ENCODE data around the gene MAP3K10. TPM values are rescaled to one million over a fixed set of nuclear protein-coding genes. Genes with fewer than 3 reads are reported as not detected.

Gene MAP3K10
- total RNA-seq, 1 experiment from 2014 or later = 11.2 TPM

DNA sequence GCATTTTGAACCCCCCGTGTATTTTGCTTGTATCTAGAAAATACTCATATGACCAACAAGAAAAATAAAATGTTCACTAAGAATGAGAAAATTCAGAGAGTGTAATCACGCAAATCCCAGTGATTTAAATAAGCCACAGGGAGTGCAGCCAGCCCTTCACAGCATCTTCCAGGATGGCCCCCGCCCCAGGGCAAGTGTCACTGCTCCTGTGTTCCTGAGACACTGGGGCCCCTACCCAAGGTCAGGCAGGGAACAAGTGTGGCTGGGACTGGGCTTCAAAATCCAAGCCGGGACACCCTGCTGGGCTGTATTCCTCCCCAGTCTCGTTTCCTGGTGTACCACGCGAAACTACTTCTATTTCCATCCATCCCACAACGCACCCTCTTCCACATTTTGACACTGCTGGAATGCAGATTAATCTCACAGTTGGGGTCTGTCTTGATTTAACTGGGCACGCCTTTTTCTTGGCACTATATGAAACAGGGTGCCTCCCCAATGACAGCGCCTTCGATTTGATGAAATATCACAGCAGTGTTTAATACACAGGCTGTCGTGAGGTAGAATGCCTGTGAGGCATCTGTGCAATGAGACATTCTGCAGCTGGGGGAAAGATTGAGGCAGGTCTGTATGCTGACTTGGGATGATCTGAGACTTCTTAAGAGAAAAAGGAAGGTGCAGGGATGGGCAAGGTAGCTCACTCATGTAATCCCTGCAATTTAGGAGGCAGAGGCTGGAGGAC lies 53.5 kb downstream of the MAP3K10 start:
- Histone ChIP-seq H3K4me1 (ENCODE audit: insufficient read depth, low read length) (no peaks in the 10 kb centered on the region), H3K9me2 (replicated peaks; ENCODE audit: low read length) (no peaks in the 10 kb centered on the region), H3K79me2 (ENCODE audit: low read length) (no peaks in the 10 kb centered on the region), H3K9ac (ENCODE audit: low read length) (no peak overlapping the region), H2AFZ (ENCODE audit: low read length) (no peak overlapping the region), H3K4me2 (ENCODE audit: low read length) (no peak overlapping the region), H3K4me3 (ENCODE audit: low read length) (no peak overlapping the region), H3K27me3 (ENCODE audit: low read length) (no peaks in the 10 kb centered on the region), H3F3A (ENCODE audit: low read length, unreplicated experiment) (no peaks in the 10 kb centered on the region), H3K36me3 (ENCODE audit: low read depth, low read length) (peaks cover 2% of the 10 kb centered on the region; the same call in 1 of the 2 replicates), H3K27ac (ENCODE audit: low read length) (no peak overlapping the region), H4K20me1 (ENCODE audit: low read length) (no peaks in the 10 kb centered on the region), H3K9me3 (ENCODE audit: low read length) (no peaks in the 10 kb centered on the region)
- TF ChIP-seq EZH2 (IDR thresholded peaks at IDR 0.05; ENCODE audit: low read length, unreplicated experiment) (no peak), EZH2phosphoT487 (IDR thresholded peaks at IDR 0.05; ENCODE audit: borderline replicate concordance, low read length) (no peak)
- TF ChIP-seq, protein P1, sequence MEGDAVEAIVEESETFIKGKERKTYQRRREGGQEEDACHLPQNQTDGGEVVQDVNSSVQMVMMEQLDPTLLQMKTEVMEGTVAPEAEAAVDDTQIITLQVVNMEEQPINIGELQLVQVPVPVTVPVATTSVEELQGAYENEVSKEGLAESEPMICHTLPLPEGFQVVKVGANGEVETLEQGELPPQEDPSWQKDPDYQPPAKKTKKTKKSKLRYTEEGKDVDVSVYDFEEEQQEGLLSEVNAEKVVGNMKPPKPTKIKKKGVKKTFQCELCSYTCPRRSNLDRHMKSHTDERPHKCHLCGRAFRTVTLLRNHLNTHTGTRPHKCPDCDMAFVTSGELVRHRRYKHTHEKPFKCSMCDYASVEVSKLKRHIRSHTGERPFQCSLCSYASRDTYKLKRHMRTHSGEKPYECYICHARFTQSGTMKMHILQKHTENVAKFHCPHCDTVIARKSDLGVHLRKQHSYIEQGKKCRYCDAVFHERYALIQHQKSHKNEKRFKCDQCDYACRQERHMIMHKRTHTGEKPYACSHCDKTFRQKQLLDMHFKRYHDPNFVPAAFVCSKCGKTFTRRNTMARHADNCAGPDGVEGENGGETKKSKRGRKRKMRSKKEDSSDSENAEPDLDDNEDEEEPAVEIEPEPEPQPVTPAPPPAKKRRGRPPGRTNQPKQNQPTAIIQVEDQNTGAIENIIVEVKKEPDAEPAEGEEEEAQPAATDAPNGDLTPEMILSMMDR (conservative IDR thresholded peaks at IDR 0.05; ENCODE audit: low read depth, low read length) = no peak
- ChIA-PET POLR2A (ENCODE audit: unreplicated experiment) (no interaction called here), CTCF (no interaction called here)
- BruUV-seq (replicated peaks) = no TSS peak
- no peak for ATAC-seq
- no peak for DNase-seq
- intact Hi-C loops (cut with micrococcal nuclease) = no loop called here

DNA sequence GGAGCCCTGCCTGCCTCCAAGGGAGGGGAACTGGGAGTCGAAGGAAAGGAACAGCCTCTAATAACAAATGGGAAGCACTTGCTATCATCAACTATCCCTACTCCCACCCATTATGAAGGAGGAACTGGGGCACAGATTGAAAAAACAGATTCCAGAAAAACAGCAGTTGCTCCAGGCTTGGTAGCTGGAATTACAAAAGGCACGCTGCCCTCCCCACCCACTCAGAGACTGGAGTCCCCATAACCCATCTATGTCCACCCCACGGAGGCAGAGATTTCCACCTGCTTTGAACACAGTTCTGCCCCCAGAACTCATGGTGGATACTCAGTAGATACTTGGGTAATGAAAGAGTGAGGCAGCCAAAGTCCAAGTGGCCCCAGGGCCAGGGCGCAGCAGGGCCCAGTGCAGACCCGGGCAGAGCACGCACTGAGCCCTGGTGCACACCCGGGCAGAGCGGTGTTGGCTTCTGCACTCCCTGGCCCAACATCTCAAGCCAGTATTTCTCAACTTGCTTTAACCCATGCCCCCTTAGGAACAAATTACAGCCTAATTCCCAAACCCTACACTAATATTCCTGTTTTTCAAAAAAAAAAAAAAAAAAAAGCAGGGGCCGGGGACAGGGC lies 54.4 kb downstream of the MAP3K10 start:
- Histone ChIP-seq H3K4me2 (ENCODE audit: low read length) (no peak overlapping the region), H3K27ac (ENCODE audit: low read length) (no peak overlapping the region), H3K4me3 (ENCODE audit: low read length) (no peak overlapping the region), H3K27me3 (ENCODE audit: low read length) (no peaks in the 10 kb centered on the region), H3K36me3 (ENCODE audit: low read depth, low read length) (peaks cover 2% of the 10 kb centered on the region; the same call in 1 of the 2 replicates), H3K4me1 (ENCODE audit: insufficient read depth, low read length) (no peaks in the 10 kb centered on the region), H3F3A (ENCODE audit: low read length, unreplicated experiment) (no peaks in the 10 kb centered on the region), H3K79me2 (ENCODE audit: low read length) (no peaks in the 10 kb centered on the region), H3K9ac (ENCODE audit: low read length) (no peak overlapping the region), H4K20me1 (ENCODE audit: low read length) (no peaks in the 10 kb centered on the region), H3K9me3 (ENCODE audit: low read length) (no peaks in the 10 kb centered on the region), H2AFZ (ENCODE audit: low read length) (no peak overlapping the region), H3K9me2 (replicated peaks; ENCODE audit: low read length) (no peaks in the 10 kb centered on the region)
- DNase-seq (no peak), ATAC-seq (no peak)
- ChIA-PET POLR2A (ENCODE audit: unreplicated experiment) (no interaction called here), CTCF (no interaction called here)
- TF ChIP-seq, protein P1 (conservative IDR thresholded peaks at IDR 0.05; ENCODE audit: low read depth, low read length) = no peak
- TF ChIP-seq EZH2 (IDR thresholded peaks at IDR 0.05; ENCODE audit: low read length, unreplicated experiment) (no peak), EZH2phosphoT487 (IDR thresholded peaks at IDR 0.05; ENCODE audit: borderline replicate concordance, low read length) (no peak)
- intact Hi-C loops (cut with micrococcal nuclease) = no loop called here
- no TSS peak for BruUV-seq (replicated peaks)
